ENCODE data around the gene CALM1. TPM values are rescaled to one million over a fixed set of nuclear protein-coding genes. Genes with fewer than 3 reads are reported as not detected.

The CALM1 gene
- total and polyA plus RNA-seq, 4 donors: 146 to 517 (median 166) TPM

DNA sequence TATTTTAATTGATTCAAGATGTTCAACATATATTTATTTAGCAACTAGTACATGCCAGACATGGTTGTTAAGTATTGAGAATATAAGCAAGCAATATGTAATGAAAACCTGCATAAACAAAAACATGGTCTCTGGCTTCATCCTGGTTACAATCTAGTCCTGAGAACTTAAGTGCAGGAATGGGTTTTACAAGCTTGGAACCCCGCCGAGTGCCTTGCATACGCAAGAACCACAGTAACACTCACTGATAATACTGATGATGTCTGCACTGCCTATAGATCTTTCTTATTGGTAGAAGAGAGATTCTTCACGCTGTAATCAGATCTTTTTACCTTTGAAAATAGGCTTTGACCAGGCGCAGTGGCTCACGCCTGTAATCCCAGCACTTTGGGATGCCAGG, 22.9 kb upstream of the CALM1 start:
- H3K4me1 ChIP-seq (ENCODE audit: control insufficient read depth in 4 of 4, insufficient read depth in 4 of 4, low read length in 3 of 4): no peaks in the 10 kb centered on the region
- no peak for TF ChIP-seq FOXA2 (IDR thresholded peaks at IDR 0.05)
- no peak for TF ChIP-seq TAF1 (conservative IDR thresholded peaks at IDR 0.05)
- TF ChIP-seq, protein P1, sequence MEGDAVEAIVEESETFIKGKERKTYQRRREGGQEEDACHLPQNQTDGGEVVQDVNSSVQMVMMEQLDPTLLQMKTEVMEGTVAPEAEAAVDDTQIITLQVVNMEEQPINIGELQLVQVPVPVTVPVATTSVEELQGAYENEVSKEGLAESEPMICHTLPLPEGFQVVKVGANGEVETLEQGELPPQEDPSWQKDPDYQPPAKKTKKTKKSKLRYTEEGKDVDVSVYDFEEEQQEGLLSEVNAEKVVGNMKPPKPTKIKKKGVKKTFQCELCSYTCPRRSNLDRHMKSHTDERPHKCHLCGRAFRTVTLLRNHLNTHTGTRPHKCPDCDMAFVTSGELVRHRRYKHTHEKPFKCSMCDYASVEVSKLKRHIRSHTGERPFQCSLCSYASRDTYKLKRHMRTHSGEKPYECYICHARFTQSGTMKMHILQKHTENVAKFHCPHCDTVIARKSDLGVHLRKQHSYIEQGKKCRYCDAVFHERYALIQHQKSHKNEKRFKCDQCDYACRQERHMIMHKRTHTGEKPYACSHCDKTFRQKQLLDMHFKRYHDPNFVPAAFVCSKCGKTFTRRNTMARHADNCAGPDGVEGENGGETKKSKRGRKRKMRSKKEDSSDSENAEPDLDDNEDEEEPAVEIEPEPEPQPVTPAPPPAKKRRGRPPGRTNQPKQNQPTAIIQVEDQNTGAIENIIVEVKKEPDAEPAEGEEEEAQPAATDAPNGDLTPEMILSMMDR (IDR thresholded peaks at IDR 0.05; ENCODE audit: low read depth, low read length, missing input control): no peak
- no peak overlapping the region for H3K9ac ChIP-seq (ENCODE audit: low read depth in 1 of 2, low read length in 2 of 2)
- no peak overlapping the region for H3K27ac ChIP-seq (ENCODE audit: low read depth in 1 of 2, low read length in 2 of 2)
- H3K27me3 ChIP-seq (ENCODE audit: control insufficient read depth in 4 of 4, insufficient read depth in 4 of 4, low read length in 3 of 4): no peaks in the 10 kb centered on the region
- H3K4me3 ChIP-seq (ENCODE audit: low read depth in 1 of 3, low read length in 3 of 3): no peak overlapping the region
- no peak for DNase-seq (ENCODE audit: low spot score)
- WGBS: 96% methylated on average over 6 of the region's 6 CpGs
- H3K36me3 ChIP-seq (ENCODE audit: control insufficient read depth in 4 of 4, insufficient read depth in 3 of 4, low read depth in 1 of 4, low read length in 3 of 4): no peaks in the 10 kb centered on the region
- no peaks in the 10 kb centered on the region for H3K9me3 ChIP-seq (ENCODE audit: control insufficient read depth in 4 of 4, low read length in 3 of 4)

DNA sequence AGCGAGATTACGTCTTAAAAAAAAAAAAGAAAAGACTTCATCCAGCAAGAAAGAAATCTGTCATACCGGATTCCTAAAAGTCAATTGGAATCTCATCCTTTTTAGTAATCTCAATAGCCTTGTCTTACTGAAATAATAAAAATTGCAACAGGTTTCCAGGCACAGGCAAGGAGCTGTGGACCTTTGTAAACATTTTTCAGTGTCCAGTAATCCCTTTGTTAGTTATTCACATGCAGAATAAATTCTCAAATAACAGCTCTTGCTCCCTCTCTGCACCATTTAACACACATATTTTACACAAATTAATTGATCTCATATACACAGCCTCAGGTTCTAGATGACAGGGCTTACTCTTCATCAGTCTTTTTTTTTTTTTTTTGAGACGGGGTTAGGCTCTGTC, 22.0 kb upstream of the CALM1 start:
- TF ChIP-seq, protein P2, sequence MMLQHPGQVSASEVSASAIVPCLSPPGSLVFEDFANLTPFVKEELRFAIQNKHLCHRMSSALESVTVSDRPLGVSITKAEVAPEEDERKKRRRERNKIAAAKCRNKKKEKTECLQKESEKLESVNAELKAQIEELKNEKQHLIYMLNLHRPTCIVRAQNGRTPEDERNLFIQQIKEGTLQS (IDR thresholded peaks at IDR 0.05): no peak
- TF ChIP-seq, protein P3, sequence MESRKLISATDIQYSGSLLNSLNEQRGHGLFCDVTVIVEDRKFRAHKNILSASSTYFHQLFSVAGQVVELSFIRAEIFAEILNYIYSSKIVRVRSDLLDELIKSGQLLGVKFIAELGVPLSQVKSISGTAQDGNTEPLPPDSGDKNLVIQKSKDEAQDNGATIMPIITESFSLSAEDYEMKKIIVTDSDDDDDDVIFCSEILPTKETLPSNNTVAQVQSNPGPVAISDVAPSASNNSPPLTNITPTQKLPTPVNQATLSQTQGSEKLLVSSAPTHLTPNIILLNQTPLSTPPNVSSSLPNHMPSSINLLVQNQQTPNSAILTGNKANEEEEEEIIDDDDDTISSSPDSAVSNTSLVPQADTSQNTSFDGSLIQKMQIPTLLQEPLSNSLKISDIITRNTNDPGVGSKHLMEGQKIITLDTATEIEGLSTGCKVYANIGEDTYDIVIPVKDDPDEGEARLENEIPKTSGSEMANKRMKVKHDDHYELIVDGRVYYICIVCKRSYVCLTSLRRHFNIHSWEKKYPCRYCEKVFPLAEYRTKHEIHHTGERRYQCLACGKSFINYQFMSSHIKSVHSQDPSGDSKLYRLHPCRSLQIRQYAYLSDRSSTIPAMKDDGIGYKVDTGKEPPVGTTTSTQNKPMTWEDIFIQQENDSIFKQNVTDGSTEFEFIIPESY (IDR thresholded peaks at IDR 0.05): no peak
- TF ChIP-seq JUND (IDR thresholded peaks at IDR 0.05) (no peak), TAF1 (conservative IDR thresholded peaks at IDR 0.05) (no peak), EGR1 (IDR thresholded peaks at IDR 0.05; ENCODE audit: low read depth in 2 of 2) (no peak), HNF4A (conservative IDR thresholded peaks at IDR 0.05) (no peak), RXRA (IDR thresholded peaks at IDR 0.05) (no peak), FOXA2 (IDR thresholded peaks at IDR 0.05) (no peak)
- TF ChIP-seq, protein P1 (IDR thresholded peaks at IDR 0.05; ENCODE audit: low read depth, low read length, missing input control): no peak
- H3K27me3 ChIP-seq (ENCODE audit: control insufficient read depth in 4 of 4, insufficient read depth in 4 of 4, low read length in 3 of 4): no peaks in the 10 kb centered on the region
- WGBS: 93% methylated on average over 4 of the region's 4 CpGs

DNA sequence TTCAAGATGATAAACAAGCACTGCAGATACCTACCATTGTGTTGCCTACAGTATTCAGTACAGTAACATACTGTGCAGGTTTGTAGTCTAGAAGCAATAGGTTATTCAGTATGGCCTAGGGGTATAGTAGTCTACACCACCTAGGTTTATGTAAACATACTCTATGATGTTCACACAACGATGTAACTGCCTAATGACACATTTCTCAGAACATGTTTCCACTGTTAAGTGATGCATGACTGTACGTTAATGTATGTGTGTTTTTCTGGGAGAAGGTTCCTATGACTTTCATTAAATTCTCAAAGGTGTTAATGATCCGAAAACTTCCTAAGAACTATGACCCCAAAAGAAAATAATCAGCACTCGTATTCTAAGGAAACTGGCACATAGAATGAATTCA, 20.9 kb upstream of the CALM1 start:
- no peak for DNase-seq (ENCODE audit: low spot score)
- no peaks in the 10 kb centered on the region for H3K36me3 ChIP-seq (ENCODE audit: control insufficient read depth in 4 of 4, insufficient read depth in 3 of 4, low read depth in 1 of 4, low read length in 3 of 4)
- 62% methylated on average over 4 of the region's 4 CpGs for WGBS
- TF ChIP-seq HNF4G (IDR thresholded peaks at IDR 0.05) (no peak), RXRA (IDR thresholded peaks at IDR 0.05) (no peak), NR2F2 (IDR thresholded peaks at IDR 0.05) (no peak), JUND (IDR thresholded peaks at IDR 0.05) (no peak), YY1 (IDR thresholded peaks at IDR 0.05) (no peak), TAF1 (conservative IDR thresholded peaks at IDR 0.05) (no peak), SP1 (IDR thresholded peaks at IDR 0.05) (no peak)
- TF ChIP-seq, protein P1 (IDR thresholded peaks at IDR 0.05; ENCODE audit: low read depth, low read length, missing input control): no peak
- TF ChIP-seq, protein P4, sequence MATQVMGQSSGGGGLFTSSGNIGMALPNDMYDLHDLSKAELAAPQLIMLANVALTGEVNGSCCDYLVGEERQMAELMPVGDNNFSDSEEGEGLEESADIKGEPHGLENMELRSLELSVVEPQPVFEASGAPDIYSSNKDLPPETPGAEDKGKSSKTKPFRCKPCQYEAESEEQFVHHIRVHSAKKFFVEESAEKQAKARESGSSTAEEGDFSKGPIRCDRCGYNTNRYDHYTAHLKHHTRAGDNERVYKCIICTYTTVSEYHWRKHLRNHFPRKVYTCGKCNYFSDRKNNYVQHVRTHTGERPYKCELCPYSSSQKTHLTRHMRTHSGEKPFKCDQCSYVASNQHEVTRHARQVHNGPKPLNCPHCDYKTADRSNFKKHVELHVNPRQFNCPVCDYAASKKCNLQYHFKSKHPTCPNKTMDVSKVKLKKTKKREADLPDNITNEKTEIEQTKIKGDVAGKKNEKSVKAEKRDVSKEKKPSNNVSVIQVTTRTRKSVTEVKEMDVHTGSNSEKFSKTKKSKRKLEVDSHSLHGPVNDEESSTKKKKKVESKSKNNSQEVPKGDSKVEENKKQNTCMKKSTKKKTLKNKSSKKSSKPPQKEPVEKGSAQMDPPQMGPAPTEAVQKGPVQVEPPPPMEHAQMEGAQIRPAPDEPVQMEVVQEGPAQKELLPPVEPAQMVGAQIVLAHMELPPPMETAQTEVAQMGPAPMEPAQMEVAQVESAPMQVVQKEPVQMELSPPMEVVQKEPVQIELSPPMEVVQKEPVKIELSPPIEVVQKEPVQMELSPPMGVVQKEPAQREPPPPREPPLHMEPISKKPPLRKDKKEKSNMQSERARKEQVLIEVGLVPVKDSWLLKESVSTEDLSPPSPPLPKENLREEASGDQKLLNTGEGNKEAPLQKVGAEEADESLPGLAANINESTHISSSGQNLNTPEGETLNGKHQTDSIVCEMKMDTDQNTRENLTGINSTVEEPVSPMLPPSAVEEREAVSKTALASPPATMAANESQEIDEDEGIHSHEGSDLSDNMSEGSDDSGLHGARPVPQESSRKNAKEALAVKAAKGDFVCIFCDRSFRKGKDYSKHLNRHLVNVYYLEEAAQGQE (IDR thresholded peaks at IDR 0.05): no peak
- TF ChIP-seq, protein P5, sequence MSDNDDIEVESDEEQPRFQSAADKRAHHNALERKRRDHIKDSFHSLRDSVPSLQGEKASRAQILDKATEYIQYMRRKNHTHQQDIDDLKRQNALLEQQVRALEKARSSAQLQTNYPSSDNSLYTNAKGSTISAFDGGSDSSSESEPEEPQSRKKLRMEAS (IDR thresholded peaks at IDR 0.05): no peak

More for the DNA sequence above, 22.0 kb upstream of the CALM1 start:
- DNase-seq (ENCODE audit: low spot score): no peak
- H3K36me3 ChIP-seq (ENCODE audit: control insufficient read depth in 4 of 4, insufficient read depth in 3 of 4, low read depth in 1 of 4, low read length in 3 of 4): no peaks in the 10 kb centered on the region
- H3K27ac ChIP-seq (ENCODE audit: low read depth in 1 of 2, low read length in 2 of 2): no peak overlapping the region
- H3K9me3 ChIP-seq (ENCODE audit: control insufficient read depth in 4 of 4, low read length in 3 of 4): no peaks in the 10 kb centered on the region
- no peak overlapping the region for H3K9ac ChIP-seq (ENCODE audit: low read depth in 1 of 2, low read length in 2 of 2)
- H3K4me3 ChIP-seq (ENCODE audit: low read depth in 1 of 3, low read length in 3 of 3): no peak overlapping the region
- no peaks in the 10 kb centered on the region for H3K4me1 ChIP-seq (ENCODE audit: control insufficient read depth in 4 of 4, insufficient read depth in 4 of 4, low read length in 3 of 4)

More for the DNA sequence above, 20.9 kb upstream of the CALM1 start:
- H3K9me3 ChIP-seq (ENCODE audit: control insufficient read depth in 4 of 4, low read length in 3 of 4): no peaks in the 10 kb centered on the region
- no peak overlapping the region for H3K9ac ChIP-seq (ENCODE audit: low read depth in 1 of 2, low read length in 2 of 2)
- peaks cover 0 to 1% (median under 1%) of the 10 kb centered on the region in 4 donors for H3K4me1 ChIP-seq (ENCODE audit: control insufficient read depth in 4 of 4, insufficient read depth in 4 of 4, low read length in 3 of 4)
- H3K27ac ChIP-seq (ENCODE audit: low read depth in 1 of 2, low read length in 2 of 2): no peak overlapping the region
- no peak overlapping the region for H3K4me3 ChIP-seq (ENCODE audit: low read depth in 1 of 3, low read length in 3 of 3)
- no peaks in the 10 kb centered on the region for H3K27me3 ChIP-seq (ENCODE audit: control insufficient read depth in 4 of 4, insufficient read depth in 4 of 4, low read length in 3 of 4)
